ENCODE measurements around the gene PATJ.
A peak's percentile ranks its signal among the peaks of the same experiment; 100 is the strongest.
"Not testable (repeated sequence)": the region's sequence is repeated elsewhere in the genome, so short reads cannot be mapped to it uniquely, and the experiment has no call there.

The PATJ gene

DNA sequence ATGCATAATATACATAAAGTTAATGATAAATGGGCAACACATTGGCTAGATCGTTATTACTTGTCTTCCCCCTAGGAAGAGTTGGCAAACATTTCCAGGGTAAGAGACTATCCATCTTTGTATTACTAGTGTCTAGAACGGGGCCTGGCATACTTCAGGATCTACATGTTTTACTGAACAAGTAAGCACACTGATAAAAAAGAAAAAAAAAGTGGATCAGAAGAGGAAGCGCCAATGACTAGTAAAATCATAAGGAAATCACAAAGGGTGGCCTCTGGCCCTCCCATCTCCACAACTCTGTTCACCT, 17.8 kb upstream of the PATJ start:
- TF ChIP-seq, protein P1, sequence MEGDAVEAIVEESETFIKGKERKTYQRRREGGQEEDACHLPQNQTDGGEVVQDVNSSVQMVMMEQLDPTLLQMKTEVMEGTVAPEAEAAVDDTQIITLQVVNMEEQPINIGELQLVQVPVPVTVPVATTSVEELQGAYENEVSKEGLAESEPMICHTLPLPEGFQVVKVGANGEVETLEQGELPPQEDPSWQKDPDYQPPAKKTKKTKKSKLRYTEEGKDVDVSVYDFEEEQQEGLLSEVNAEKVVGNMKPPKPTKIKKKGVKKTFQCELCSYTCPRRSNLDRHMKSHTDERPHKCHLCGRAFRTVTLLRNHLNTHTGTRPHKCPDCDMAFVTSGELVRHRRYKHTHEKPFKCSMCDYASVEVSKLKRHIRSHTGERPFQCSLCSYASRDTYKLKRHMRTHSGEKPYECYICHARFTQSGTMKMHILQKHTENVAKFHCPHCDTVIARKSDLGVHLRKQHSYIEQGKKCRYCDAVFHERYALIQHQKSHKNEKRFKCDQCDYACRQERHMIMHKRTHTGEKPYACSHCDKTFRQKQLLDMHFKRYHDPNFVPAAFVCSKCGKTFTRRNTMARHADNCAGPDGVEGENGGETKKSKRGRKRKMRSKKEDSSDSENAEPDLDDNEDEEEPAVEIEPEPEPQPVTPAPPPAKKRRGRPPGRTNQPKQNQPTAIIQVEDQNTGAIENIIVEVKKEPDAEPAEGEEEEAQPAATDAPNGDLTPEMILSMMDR (IDR thresholded peaks at IDR 0.05; ENCODE audit: insufficient read depth, low read depth, low read length, missing control alignments) = no peak
- DNase-seq (ENCODE audit: low read depth) = no peak
- H3K4me3 ChIP-seq (ENCODE audit: low read length) = peak overlapping the region; percentile 100

DNA sequence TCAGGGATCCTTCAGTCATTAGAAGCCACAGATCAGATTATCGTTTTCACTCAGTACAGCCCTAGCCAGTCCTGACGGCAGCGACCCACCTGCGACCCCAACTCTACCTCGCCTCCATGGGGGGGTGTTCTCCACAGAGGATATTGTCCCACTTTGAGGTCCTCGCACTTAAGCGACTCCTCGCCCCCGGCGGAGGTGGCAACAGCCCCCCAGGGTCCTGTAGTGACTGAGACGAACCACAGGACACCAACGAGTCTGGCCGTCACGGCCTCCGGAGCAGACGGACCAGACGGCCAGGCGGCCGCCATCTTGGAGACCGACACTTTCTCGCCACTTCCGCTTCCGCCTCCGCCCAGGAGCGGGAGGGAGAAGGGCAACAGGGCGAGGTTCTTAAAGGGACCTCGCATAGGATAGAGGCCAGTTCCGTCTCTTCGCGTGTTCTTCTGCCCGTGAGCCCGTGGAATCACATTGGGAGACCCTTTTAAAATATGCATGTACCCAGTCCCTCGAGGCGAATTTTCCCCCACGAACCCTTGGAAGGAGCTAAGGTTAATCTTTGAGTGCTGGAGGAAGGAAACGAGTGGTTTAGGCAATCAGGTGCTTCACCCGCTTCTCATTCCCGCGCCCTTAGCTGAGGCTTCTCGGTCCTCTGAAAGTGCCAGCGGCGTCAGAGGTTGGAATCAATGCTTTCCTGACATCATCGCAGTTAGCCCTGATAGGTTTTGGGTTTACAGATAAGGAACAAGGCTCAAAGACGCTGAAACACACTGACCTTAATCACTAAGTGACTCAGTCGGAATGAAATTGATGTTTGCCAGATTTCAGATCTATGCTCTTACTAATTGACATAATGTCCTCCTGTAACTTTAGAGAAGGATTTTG, 17.2 kb upstream of the PATJ start, which contains the start of gene TM2D1:
Gene TM2D1, minus strand, starts transcription at position 329 of the 882 bp plus-strand sequence. Its CDS starts 21 bp downstream, at position 308.
- peak within 1 kb of the TSS; percentile 100 for H3K4me3 ChIP-seq (ENCODE audit: low read length)
- peak; percentile 91 for DNase-seq (ENCODE audit: low read depth)
- TF ChIP-seq, protein P1 (IDR thresholded peaks at IDR 0.05; ENCODE audit: insufficient read depth, low read depth, low read length, missing control alignments) = no peak

DNA sequence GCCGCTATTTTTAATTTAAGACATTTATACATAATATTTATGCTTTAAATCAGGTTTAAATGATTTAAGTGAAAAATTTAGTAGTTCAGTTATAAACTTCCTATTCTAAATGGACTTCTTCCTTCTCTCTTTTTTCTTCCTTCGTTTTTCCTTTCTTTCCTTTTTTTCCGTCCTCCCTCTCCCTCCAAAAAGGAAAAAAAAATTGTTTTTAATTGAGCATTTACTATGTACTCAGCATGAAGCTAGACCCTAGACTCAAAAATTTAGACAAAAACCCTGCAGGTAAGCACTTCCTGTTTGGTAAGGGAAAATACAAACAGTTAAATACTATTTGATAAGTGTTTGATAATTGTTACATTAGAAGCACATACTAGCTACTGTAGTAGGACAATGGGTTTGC, 14.7 kb upstream of the PATJ start:
- TF ChIP-seq, protein P1 (IDR thresholded peaks at IDR 0.05; ENCODE audit: insufficient read depth, low read depth, low read length, missing control alignments) = no peak

DNA sequence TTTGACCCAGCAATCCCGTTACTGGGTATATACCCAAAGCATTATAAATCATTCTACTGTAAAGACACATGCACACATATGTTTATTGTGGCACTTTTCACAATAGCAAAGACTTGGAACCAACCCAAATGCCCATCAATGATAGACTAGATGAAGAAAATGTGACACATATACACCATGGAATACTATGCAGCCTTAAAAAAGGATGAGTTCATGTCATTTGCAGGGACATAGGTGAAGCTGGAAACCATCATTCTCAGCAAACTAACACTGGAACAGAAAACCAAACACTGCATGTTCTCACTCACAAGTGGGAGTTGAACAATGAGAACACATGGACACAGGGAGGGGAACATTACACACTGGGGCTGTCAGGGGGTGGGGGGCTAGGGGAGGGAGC, 11.6 kb upstream of the PATJ start:
- H3K4me3 ChIP-seq (ENCODE audit: low read length); DNase-seq (ENCODE audit: low read depth): not testable (repeated sequence)

More for the DNA sequence above, 14.7 kb upstream of the PATJ start:
- no peak for DNase-seq (ENCODE audit: low read depth)
- no peak overlapping the region for H3K4me3 ChIP-seq (ENCODE audit: low read length)

DNA sequence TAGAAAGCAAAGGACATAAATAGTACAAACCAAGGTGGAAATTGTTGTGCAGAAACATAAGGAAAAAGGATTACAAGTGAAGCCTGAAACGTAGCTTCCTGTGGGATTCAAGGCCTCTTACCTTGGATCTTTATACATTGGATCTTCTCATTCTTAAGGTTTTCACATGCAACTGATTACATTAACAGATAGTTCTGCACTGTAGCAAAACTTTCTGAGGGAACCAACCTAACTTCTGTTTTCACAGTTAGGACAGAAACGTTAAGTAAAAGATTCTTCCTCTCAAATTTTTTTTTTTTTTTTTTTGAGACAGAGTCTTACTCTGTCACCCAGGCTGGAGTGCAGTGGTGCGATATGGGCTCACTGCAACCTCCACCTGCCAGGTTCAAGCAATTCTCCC, 9.6 kb upstream of the PATJ start:
- no peak overlapping the region for H3K4me3 ChIP-seq (ENCODE audit: low read length)
- no peak for DNase-seq (ENCODE audit: low read depth)
- TF ChIP-seq, protein P1 (IDR thresholded peaks at IDR 0.05; ENCODE audit: insufficient read depth, low read depth, low read length, missing control alignments) = no peak

DNA sequence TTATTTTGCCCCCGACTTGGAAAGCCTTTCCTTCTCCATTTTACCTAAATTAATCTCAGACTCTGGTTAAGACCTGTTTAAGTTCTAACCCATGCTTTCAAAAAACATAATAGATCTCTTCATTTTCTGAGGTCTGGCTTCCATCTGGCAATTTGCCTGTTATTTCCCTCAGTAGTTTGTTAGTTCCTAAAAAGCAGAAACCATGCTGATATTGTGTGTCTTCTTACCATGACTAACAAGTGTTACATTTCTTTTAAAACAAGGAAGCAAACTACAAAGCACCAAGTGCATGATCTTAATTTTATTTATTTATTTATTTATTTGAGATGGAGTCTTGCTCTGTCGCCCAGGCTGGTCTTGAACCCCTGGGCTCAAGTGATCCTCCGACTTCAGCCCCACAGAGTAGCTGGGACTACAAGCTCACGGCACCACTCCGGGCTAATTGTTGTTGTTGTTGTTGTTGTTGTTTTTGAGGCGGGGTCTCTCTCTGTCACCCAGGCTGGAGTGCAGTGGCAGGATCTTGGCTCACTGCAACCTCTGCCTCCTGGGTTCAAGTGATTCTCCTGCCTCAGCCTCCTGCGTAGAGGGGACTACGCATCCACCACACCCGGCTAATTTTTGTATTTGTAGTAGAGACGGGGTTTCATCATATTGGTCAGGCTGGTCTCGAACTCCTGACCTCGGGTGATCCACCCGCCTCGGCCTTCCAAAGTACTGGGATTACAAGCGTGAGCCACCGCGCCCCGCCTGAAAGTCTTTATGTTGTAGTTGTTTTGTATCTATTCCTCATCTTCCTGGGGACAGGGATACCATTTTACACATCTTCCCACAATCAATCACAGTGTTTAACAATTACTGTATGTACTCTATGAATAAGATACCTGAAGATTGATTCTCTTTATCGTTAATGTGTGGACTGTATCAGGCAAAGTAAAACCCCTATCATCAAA, 1.3 kb upstream of the PATJ start:
- TF ChIP-seq, protein P1 (IDR thresholded peaks at IDR 0.05; ENCODE audit: insufficient read depth, low read depth, low read length, missing control alignments) = no peak
- DNase-seq (ENCODE audit: low read depth) = no peak
- peak overlapping the region; percentile 77 for H3K4me3 ChIP-seq (ENCODE audit: low read length)

Data from epithelial cell of esophagus (primary cell).